Breast epithelium (tissue), 3 donors: ENCODE data around the gene CRP.

ENCODE experiments used
- CTCF ChIP-seq, 3 donors: fragments of 450-650 bp; IDR thresholded peaks; one replicate each; pipeline ENCODE4 v1.5.1; 2016 to 2017; ENCODE audit warnings: antibody characterized with exemption in 3 of 3, mild to moderate bottlenecking in 3 of 3, moderate library complexity in 3 of 3
- POLR2A ChIP-seq: fragments of 450-650 bp; IDR thresholded peaks from one replicate; pipeline ENCODE4 v1.6.1; 2016; ENCODE audit warnings: antibody characterized with exemption, mild to moderate bottlenecking, moderate library complexity
- POLR2AphosphoS5 ChIP-seq, 3 donors: sonication (generic); formaldehyde crosslinking; IDR thresholded peaks; one replicate each; pipeline ENCODE4 v1.6.1; 2017; ENCODE audit warnings: antibody characterized with exemption in 3 of 3

GRCh38 chr1:159668739-159669138 lies 45.6 kb downstream of the CRP start:
- TF ChIP-seq POLR2A, result no peak
- TF ChIP-seq CTCF (IDR thresholded peaks at IDR 0.05), result no peak
- TF ChIP-seq POLR2AphosphoS5 (IDR thresholded peaks at IDR 0.05), result no peak
